Adrenal gland (tissue), 12 donors: ENCODE results near the gene ISG20. TPM values are rescaled to one million over a fixed set of nuclear protein-coding genes. Genes with fewer than 3 reads are reported as not detected.

Experiments
- DNase-seq, 7 donors: peaks; one replicate each; pipeline ENCODE4 v3.0.0-alpha.2; 2019 to 2020
- H3K27ac ChIP-seq, 5 donors: fragments of 200-600 bp; sonication (generic) in 4 of 5; 1 replicate in 3 of 5; 2 replicates in 2 of 5; pipeline versions ENCODE4 v1.5.1 to v1.8.0; 2016 to 2020; ENCODE audit warnings: mild to moderate bottlenecking in 1 of 5
- H3K27me3 ChIP-seq: fragments of 200-600 bp; 2 replicates; pipeline ENCODE4 v1.8.0; 2021
- H3K36me3 ChIP-seq, 2 donors: fragments of 200-600 bp; replicated peaks in 1 of 2; 1 replicate in 1 of 2; 2 replicates in 1 of 2; pipeline versions ENCODE4 v1.5.1 to v1.8.0; 2018 to 2022
- H3K4me1 ChIP-seq, 2 donors: fragments of 200-600 bp; replicated peaks in 1 of 2; 1 replicate in 1 of 2; 2 replicates in 1 of 2; pipeline versions ENCODE4 v1.5.1 to v1.8.0; 2018 to 2021
- H3K4me3 ChIP-seq, 4 donors: fragments of 200-600 bp; sonication (generic) in 3 of 4; one replicate each; pipeline ENCODE4 v1.5.1; 2016 to 2018
- H3K9me3 ChIP-seq, 3 donors: fragments of 200-600 bp; sonication (generic) in 1 of 3; replicated peaks in 1 of 3; 1 replicate in 2 of 3; 2 replicates in 1 of 3; pipeline versions ENCODE4 v1.5.1 to v1.8.0; 2016 to 2021
- CTCF ChIP-seq, 6 experiments: fragments of 450-650 bp in 4 of 6; fragments of 200-600 bp in 2 of 6; sonication (generic) in 1 of 6; IDR thresholded peaks; 1 replicate in 5 of 6; 2 replicates in 1 of 6; pipeline versions ENCODE4 v1.5.1 to v1.8.0; 2016 to 2021; ENCODE audit warnings: antibody characterized with exemption in 6 of 6, mild to moderate bottlenecking in 2 of 6, moderate library complexity in 1 of 6
- POLR2A ChIP-seq, 2 donors: fragments of 450-650 bp; IDR thresholded peaks; one replicate each; pipeline ENCODE4 v1.6.1; 2017; ENCODE audit warnings: antibody characterized with exemption in 2 of 2, mild to moderate bottlenecking in 2 of 2, moderate library complexity in 1 of 2
- WGBS, 4 donors: extraction: QIAGEN DNeasy Blood & Tissue Kit in 2 of 4; methylation state at CpG; one replicate each; pipeline versions ENCODE4 v1.1.5 to v1.1.7; 2013 to 2017; 5-methylcytosine and 5-hydroxymethylcytosine counted together
- intact Hi-C, 2 donors: fragments of 100-400 bp; cut with DNase I; formaldehyde crosslinking; loops; one replicate each; pipeline versions ENCODE4 v1.14.1 to v1.15.0; 2022 to 2023
- polyA plus RNA-seq, 3 donors: library from polyadenylated mRNA; stranded (reverse); fragments of 200-250 nt in 2 of 3; fragments of 350-450 nt in 1 of 3; fragmentation: Illumina TruSeq in 1 of 3; extraction: RNeasy Lipid Tissue Mini Kit (QIAGEN cat#74804) in 1 of 3; gene quantifications; one replicate each; pipeline ENCODE4 v1.2.3, GENCODE V29; 2013 to 2014
- total RNA-seq, 9 donors: library from RNA; depleted of rRNA in 4 of 9; stranded (reverse); fragments of >200 nt in 4 of 9; fragments of 120-200 nt in 1 of 9; fragmentation: NEBNext Ultra II Directional in 1 of 9; extraction: Animal tissue kit (Norgen Biotek cat#: 25700) in 1 of 9; gene quantifications; one replicate each; pipeline versions ENCODE4 v1.1.0 to v1.2.4, GENCODE V29; 2013 to 2023
- donor health status: healthy with polysubstance abuse.
- donor health status: Bipolar disorder and iron deficiency.
- donor health status: DM: yes; HTN: yes; CAD: no.
- donor health status: DM: no; HTN: no; CAD: no.
- donor health status: DM: no; HTN: no; CAD: no.
- donor health status: DM: yes; HTN: yes; CAD: no.

ISG20 gene
- total and polyA plus RNA-seq, 12 donors: 1.6 to 13.6 (median 8.0) TPM

DNA sequence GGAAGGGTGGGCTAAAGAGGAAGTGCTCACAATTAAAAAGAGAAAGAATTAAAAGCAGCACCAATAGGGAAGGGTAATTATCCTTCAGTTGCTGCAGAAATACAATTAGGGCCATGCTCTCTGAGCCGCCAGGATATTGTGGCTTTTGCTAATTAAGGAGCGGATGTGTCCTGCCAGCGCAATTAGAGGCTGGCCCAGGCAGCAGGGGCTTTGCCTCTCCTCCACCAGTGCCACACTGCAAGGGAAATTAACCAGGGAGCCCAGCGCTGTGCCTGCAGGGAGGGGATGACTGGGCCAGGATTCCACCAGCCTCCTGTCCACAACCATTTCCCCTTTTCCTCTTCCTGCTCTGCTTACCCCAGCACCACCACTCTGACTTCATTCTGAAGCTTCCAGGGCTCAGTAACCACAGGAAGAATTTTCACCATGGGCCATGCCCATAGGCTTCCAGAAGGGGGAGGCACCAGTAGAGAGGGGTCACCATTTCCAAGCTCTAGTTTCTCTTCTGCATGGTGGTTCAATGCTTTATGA is 28.1 kb upstream of the ISG20 start:
- no peaks in the 10 kb centered on the region for H3K9me3 ChIP-seq
- intact Hi-C loops: loop anchor here in 1 of 2 donors (5.0 to 10.0 kb wide), 3 partner anchors 46 to 133 kb away; no protein-coding TSS in a partner anchor
- H3K27me3 ChIP-seq: peaks cover 13% of the 10 kb centered on the region
- H3K27ac ChIP-seq: no peak overlapping the region
- TF ChIP-seq CTCF (IDR thresholded peaks at IDR 0.05) (no peak), POLR2A (IDR thresholded peaks at IDR 0.05) (no peak)
- H3K36me3 ChIP-seq: no peaks in the 10 kb centered on the region
- DNase-seq: no peak
- 59 to 70% (median 65%) methylated on average over 4 of the region's 4 CpGs for WGBS, 4 donors
- H3K4me3 ChIP-seq: no peak overlapping the region
- peaks cover 0 to 5% of the 10 kb centered on the region in 2 donors for H3K4me1 ChIP-seq

GRCh38 chr15:88612186-88612796 is 26.5 kb upstream of the ISG20 start:
- H3K27ac ChIP-seq: no peak overlapping the region
- no peaks in the 10 kb centered on the region for H3K9me3 ChIP-seq
- WGBS, 4 donors: 58 to 78% (median 66%) methylated on average over 7 of the region's 7 CpGs
- intact Hi-C loops: loop anchor here in 1 of 2 donors (5.0 to 10.0 kb wide), 3 partner anchors 47 to 135 kb away; no protein-coding TSS in a partner anchor
- H3K4me1 ChIP-seq: peaks cover 0 to 5% of the 10 kb centered on the region in 2 donors
- H3K36me3 ChIP-seq: no peaks in the 10 kb centered on the region
- no peak for TF ChIP-seq POLR2A (IDR thresholded peaks at IDR 0.05)
- TF ChIP-seq CTCF (IDR thresholded peaks at IDR 0.05): no peak
- no peak for DNase-seq
- H3K4me3 ChIP-seq: no peak overlapping the region
- no peaks in the 10 kb centered on the region for H3K27me3 ChIP-seq

GRCh38 chr15:88613074-88613944 is 25.5 kb upstream of the ISG20 start:
- Histone ChIP-seq H3K27ac (no peak overlapping the region), H3K4me1 (peaks cover 0 to 5% of the 10 kb centered on the region in 2 donors), H3K27me3 (no peaks in the 10 kb centered on the region), H3K36me3 (no peaks in the 10 kb centered on the region), H3K9me3 (no peaks in the 10 kb centered on the region), H3K4me3 (no peak overlapping the region)
- DNase-seq: no peak
- intact Hi-C loops: loop anchor here in 1 of 2 donors (5.0 to 10.0 kb wide), 3 partner anchors 49 to 136 kb away; no protein-coding TSS in a partner anchor
- TF ChIP-seq POLR2A (IDR thresholded peaks at IDR 0.05) (no peak), CTCF (IDR thresholded peaks at IDR 0.05) (no peak)
- WGBS, 4 donors: 53 to 64% (median 57%) methylated on average over 7 of the region's 7 CpGs
